ENCODE results near the gene FAM186B. TPM values are rescaled to one million over a fixed set of nuclear protein-coding genes. Genes with fewer than 3 reads are reported as not detected.

Gene FAM186B
- total RNA-seq, 1 experiment from 2014 or later, result 1.3 TPM

GRCh38 chr12:49538510-49539403 lies 66.7 kb downstream of the FAM186B start, which contains the start of gene KCNH3:
Gene KCNH3 (plus strand): TSS chr12:49539030. CDS start chr12:49539417, 387 bp downstream.
- Histone ChIP-seq H3K27me3 (ENCODE audit: insufficient read depth, low read depth) (peaks cover 18% of the 10 kb centered on the region), H4K20me1 (ENCODE audit: insufficient read depth) (no peaks in the 10 kb centered on the region), H3K4me2 (peak within 1 kb of the TSS; percentile 80), H3K79me2 (ENCODE audit: low read depth) (no peaks in the 10 kb centered on the region), H2AFZ (peak within 1 kb of the TSS; percentile 27; the same call in 1 of the 2 replicates), H3F3A (ENCODE audit: insufficient read depth, low read depth) (peaks cover 22% of the 10 kb centered on the region; the same call in 1 of the 2 replicates), H3K36me3 (ENCODE audit: low read depth) (no peaks in the 10 kb centered on the region), H3K4me1 (replicated peaks; ENCODE audit: insufficient read depth) (peaks cover 21% of the 10 kb centered on the region), H3K27ac (no peak within 1 kb of the TSS), H3K9me3 (ENCODE audit: insufficient read depth, low read depth) (no peaks in the 10 kb centered on the region), H3K9me2 (ENCODE audit: insufficient read depth) (no peaks in the 10 kb centered on the region), H3K4me3 (peak within 1 kb of the TSS; percentile 50)
- CTCF ChIA-PET, result interaction anchor here (0.7 kb wide), 1 partner anchor 23 kb away, joined by 3 read pairs; no protein-coding TSS in a partner anchor
- no TSS peak for BruUV-seq (replicated peaks)
- peak; percentile 41 to 71 for DNase-seq
- POLR2A ChIA-PET (ENCODE audit: unreplicated experiment), result no interaction called here
- intact Hi-C loops (cut with micrococcal nuclease; ENCODE audit: unreplicated experiment), result no loop called here
- TF ChIP-seq EZH2 (IDR thresholded peaks at IDR 0.05; ENCODE audit: low read depth) (no peak), CTCF (conservative IDR thresholded peaks at IDR 0.05) (no peak)

- Histone ChIP-seq H3K79me2 (ENCODE audit: low read depth) (no peaks in the 10 kb centered on the region), H3K36me3 (ENCODE audit: low read depth) (no peaks in the 10 kb centered on the region), H2AFZ (peak overlapping the region; percentile 27; the same call in 1 of the 2 replicates), H3F3A (ENCODE audit: insufficient read depth, low read depth) (peaks cover 22% of the 10 kb centered on the region; the same call in 1 of the 2 replicates), H3K9me3 (ENCODE audit: insufficient read depth, low read depth) (no peaks in the 10 kb centered on the region), H3K4me3 (peak overlapping the region; percentile 50; the same call in 1 of the 2 replicates), H3K4me2 (peak overlapping the region; percentile 80), H3K9me2 (ENCODE audit: insufficient read depth) (no peaks in the 10 kb centered on the region), H3K27me3 (ENCODE audit: insufficient read depth, low read depth) (peaks cover 18% of the 10 kb centered on the region), H3K4me1 (replicated peaks; ENCODE audit: insufficient read depth) (peaks cover 21% of the 10 kb centered on the region), H3K27ac (no peak overlapping the region), H4K20me1 (ENCODE audit: insufficient read depth) (no peaks in the 10 kb centered on the region)
- POLR2A ChIA-PET (ENCODE audit: unreplicated experiment), result no interaction called here
- CTCF ChIA-PET, result interaction anchor here (0.6 to 1.0 kb wide), 2 partner anchors 181 to 430 kb away, joined by 3 to 7 read pairs; no protein-coding TSS in a partner anchor
- TF ChIP-seq CTCF (conservative IDR thresholded peaks at IDR 0.05) (no peak), EZH2 (IDR thresholded peaks at IDR 0.05; ENCODE audit: low read depth) (no peak)
- BruUV-seq (replicated peaks), result no TSS peak
- intact Hi-C loops (cut with micrococcal nuclease; ENCODE audit: unreplicated experiment), result no loop called here
- DNase-seq, result no peak
Observed at GRCh38 chr12:49537752-49538509, 67.5 kb downstream of the FAM186B start.

Other genes starting within 250 kb of the FAM186B start
- gene SPATS2, start 238.2 kb downstream of the FAM186B start, total RNA-seq (2021), result 65.1 and 84.3 TPM in 2 replicates
- gene KCNH3, start 66.6 kb downstream of the FAM186B start, total RNA-seq (2021), result not detected in 2 replicates
- gene MCRS1, start 37.5 kb downstream of the FAM186B start, total RNA-seq (2021), result 66.9 and 71.5 TPM in 2 replicates
- 27.5 and 28.9 TPM in 2 replicates for gene PRPF40B, start 17.9 kb upstream of the FAM186B start, total RNA-seq (2021)
- gene FMNL3, start 101.8 kb upstream of the FAM186B start, total RNA-seq (2021), result 5.6 and 6.5 TPM in 2 replicates
- gene TMBIM6, start 135.9 kb upstream of the FAM186B start, total RNA-seq (2021), result 685 and 690 TPM in 2 replicates
- gene NCKAP5L, start 222.8 kb upstream of the FAM186B start, total RNA-seq (2021), result 20.5 and 20.9 TPM in 2 replicates
- gene BCDIN3D, start 237.5 kb upstream of the FAM186B start, total RNA-seq (2021), result 2.5 and 4.7 TPM in 2 replicates

Measured in PC-9 (cell line).